ENCODE data around the gene GNS. TPM values are rescaled to one million over a fixed set of nuclear protein-coding genes. Genes with fewer than 3 reads are reported as not detected.

GNS gene
- polyA plus RNA-seq, 4 donors, result 8.3 to 584 (median 24.0) TPM

DNA sequence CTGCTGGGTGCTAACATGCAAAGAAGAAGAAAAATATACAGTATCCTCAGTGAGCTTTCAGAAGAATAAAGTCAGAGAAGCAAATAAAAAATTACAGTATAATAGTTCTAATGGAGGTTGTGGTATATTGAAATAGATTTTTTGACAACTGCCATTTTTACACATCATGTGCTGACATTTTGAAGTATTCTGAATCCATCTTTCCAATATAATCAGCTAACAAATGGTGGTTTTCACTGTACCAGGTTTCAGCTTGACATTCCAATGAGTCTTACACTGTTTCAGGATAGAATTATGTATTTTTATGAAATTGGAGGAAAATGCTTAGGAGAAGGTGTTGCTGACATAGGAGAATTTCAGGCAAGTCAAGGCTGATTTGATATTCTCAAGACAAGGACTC is 39.0 kb upstream of the GNS start:
- peaks cover 0 to 7% (median 5%) of the 10 kb centered on the region in 3 donors for H3K4me1 ChIP-seq (ENCODE audit: control insufficient read depth in 3 of 3, insufficient read depth in 2 of 3, low read depth in 1 of 3, low read length in 2 of 3)
- H3K36me3 ChIP-seq (ENCODE audit: control insufficient read depth in 3 of 3, insufficient read depth in 2 of 3, low read depth in 1 of 3, low read length in 3 of 3), result peaks cover 0 to 3% (median 0%) of the 10 kb centered on the region in 3 donors
- DNase-seq, result no peak
- no peak overlapping the region for H3K4me3 ChIP-seq (ENCODE audit: low read depth in 1 of 3, low read length in 3 of 3)
- H3K27me3 ChIP-seq (ENCODE audit: control insufficient read depth in 3 of 3, insufficient read depth in 3 of 3, low read length in 3 of 3), result no peaks in the 10 kb centered on the region
- no peak for FAIRE-seq
- H3K27ac ChIP-seq (ENCODE audit: low read depth in 1 of 3, low read length in 2 of 3), result no peak overlapping the region
- H3K9me3 ChIP-seq (ENCODE audit: control insufficient read depth in 2 of 2, insufficient read depth in 1 of 2, low read depth in 1 of 2, low read length in 1 of 2), result no peaks in the 10 kb centered on the region

DNA sequence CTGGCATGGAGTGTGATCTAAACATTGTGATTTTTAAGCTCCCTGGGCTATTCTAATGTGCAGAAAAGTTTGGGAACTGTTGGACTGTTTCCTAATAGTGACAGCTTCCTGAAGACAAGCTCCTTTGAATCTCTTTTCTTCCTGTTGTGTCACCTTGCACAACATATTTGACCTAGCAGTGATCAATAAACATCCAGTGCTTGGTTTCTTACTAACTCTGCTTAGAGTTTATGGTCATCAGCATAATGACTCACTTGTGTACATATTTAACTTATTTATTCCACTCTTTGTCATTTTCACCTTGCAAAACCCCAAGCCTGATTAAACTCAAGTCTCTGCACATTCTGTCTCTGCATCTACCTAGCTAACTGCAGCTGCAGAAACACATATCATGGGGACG is 38.0 kb upstream of the GNS start:
- Histone ChIP-seq H3K4me1 (ENCODE audit: control insufficient read depth in 3 of 3, insufficient read depth in 2 of 3, low read depth in 1 of 3, low read length in 2 of 3) (peaks cover 0 to 7% (median 5%) of the 10 kb centered on the region in 3 donors), H3K4me3 (ENCODE audit: low read depth in 1 of 3, low read length in 3 of 3) (no peak overlapping the region), H3K27ac (ENCODE audit: low read depth in 1 of 3, low read length in 2 of 3) (no peak overlapping the region), H3K36me3 (ENCODE audit: control insufficient read depth in 3 of 3, insufficient read depth in 2 of 3, low read depth in 1 of 3, low read length in 3 of 3) (peaks cover 0 to 3% (median 0%) of the 10 kb centered on the region in 3 donors), H3K27me3 (ENCODE audit: control insufficient read depth in 3 of 3, insufficient read depth in 3 of 3, low read length in 3 of 3) (no peaks in the 10 kb centered on the region), H3K9me3 (ENCODE audit: control insufficient read depth in 2 of 2, insufficient read depth in 1 of 2, low read depth in 1 of 2, low read length in 1 of 2) (no peaks in the 10 kb centered on the region)
- FAIRE-seq, result no peak
- 77 to 85% (median 82%) methylated on average over 1 of the region's 1 CpG for WGBS, 3 donors
- peak in 1 of 2 donors; percentile 50 for DNase-seq

- Histone ChIP-seq H3K27me3 (ENCODE audit: control insufficient read depth in 3 of 3, insufficient read depth in 3 of 3, low read length in 3 of 3) (no peaks in the 10 kb centered on the region), H3K9me3 (ENCODE audit: control insufficient read depth in 2 of 2, insufficient read depth in 1 of 2, low read depth in 1 of 2, low read length in 1 of 2) (peaks cover 0 to 4% of the 10 kb centered on the region in 2 donors), H3K36me3 (ENCODE audit: control insufficient read depth in 3 of 3, insufficient read depth in 2 of 3, low read depth in 1 of 3, low read length in 3 of 3) (peaks cover 0 to 6% (median 0%) of the 10 kb centered on the region in 3 donors), H3K4me1 (ENCODE audit: control insufficient read depth in 3 of 3, insufficient read depth in 2 of 3, low read depth in 1 of 3, low read length in 2 of 3) (peaks cover 0 to 7% (median 5%) of the 10 kb centered on the region in 3 donors), H3K4me3 (ENCODE audit: low read depth in 1 of 3, low read length in 3 of 3) (no peak overlapping the region), H3K27ac (ENCODE audit: low read depth in 1 of 3, low read length in 2 of 3) (peak overlapping the region in 1 of 3 donors; percentile 40)
- DNase-seq (peak; percentile 90 to 94), FAIRE-seq (peak; percentile 85)
- WGBS, 3 donors, result 50 to 57% (median 50%) methylated on average over 5 of the region's 5 CpGs
These were observed 37.1 kb upstream of the GNS start for GRCh38 chr12:64796205-64796845.

DNA sequence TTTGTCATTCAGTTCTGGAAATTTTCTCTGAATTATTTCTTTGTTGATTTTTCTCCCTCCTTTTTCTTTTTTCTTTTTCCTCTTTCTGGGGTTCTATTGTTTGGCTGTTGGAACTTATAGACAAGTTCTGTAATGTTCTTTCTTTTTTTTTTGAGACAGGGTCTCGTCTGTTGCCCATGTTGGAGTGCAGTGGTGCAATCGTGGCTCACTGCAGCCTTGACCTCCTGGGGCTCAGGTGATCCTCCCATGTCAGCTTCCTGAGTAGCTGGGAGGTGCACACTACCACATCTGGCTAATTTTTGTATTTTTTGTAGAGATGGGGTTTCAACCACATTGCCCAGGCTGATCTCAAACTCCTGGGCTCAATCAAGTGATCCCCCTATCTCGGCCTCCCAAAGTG is 35.1 kb upstream of the GNS start:
- 76 to 89% (median 80%) methylated on average over 3 of the region's 3 CpGs for WGBS, 3 donors
- Histone ChIP-seq H3K36me3 (ENCODE audit: control insufficient read depth in 3 of 3, insufficient read depth in 2 of 3, low read depth in 1 of 3, low read length in 3 of 3) (peaks cover 0 to 6% (median 0%) of the 10 kb centered on the region in 3 donors), H3K27me3 (ENCODE audit: control insufficient read depth in 3 of 3, insufficient read depth in 3 of 3, low read length in 3 of 3) (no peaks in the 10 kb centered on the region), H3K9me3 (ENCODE audit: control insufficient read depth in 2 of 2, insufficient read depth in 1 of 2, low read depth in 1 of 2, low read length in 1 of 2) (peaks cover 0 to 4% of the 10 kb centered on the region in 2 donors), H3K4me1 (ENCODE audit: control insufficient read depth in 3 of 3, insufficient read depth in 2 of 3, low read depth in 1 of 3, low read length in 2 of 3) (peaks cover 0 to 2% (median 0%) of the 10 kb centered on the region in 3 donors), H3K27ac (ENCODE audit: low read depth in 1 of 3, low read length in 2 of 3) (no peak overlapping the region), H3K4me3 (ENCODE audit: low read depth in 1 of 3, low read length in 3 of 3) (no peak overlapping the region)
- FAIRE-seq, result no peak
- DNase-seq, result no peak

DNA sequence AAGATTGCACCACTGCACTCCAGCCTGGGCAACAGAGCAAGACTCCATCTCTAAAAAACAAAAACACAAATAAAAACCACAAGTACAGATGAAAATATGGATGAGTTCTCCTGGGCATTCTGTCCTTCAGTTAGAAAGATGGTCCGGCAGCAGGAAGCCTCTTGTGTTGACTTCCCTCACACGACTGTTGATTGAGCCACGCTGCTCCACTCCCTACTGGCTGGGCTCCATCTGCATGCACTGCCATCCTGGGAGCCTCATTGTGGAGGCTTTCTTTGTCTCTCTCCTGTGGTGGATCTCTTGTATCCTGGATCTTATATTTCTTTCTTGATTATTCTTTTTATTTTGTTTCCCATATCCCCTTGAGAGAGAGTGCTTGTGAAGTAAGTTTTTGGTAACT is 34.4 kb upstream of the GNS start:
- no peak for DNase-seq

DNA sequence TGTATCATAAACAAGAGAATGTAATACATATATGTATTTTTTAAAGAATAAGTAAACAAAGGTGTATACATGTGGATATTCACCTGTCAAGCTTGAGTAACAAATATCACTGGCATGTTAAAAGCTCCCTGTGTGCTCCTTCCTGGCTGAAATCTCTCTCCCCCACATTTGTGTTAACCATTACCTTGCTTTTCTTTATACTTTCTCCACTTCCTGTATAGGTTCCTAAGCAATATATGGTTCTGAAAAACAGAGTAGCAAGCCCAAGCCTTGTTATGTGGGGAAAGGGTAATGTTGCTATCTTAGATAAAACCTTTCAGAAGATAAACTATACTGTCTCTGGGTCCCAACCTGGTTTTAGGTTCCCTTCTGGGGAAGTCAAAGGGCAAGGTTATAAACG is 32.9 kb upstream of the GNS start:
- 11 to 57% (median 26%) methylated on average over 1 of the region's 1 CpG for WGBS, 3 donors
- no peak for FAIRE-seq
- H3K27me3 ChIP-seq (ENCODE audit: control insufficient read depth in 3 of 3, insufficient read depth in 3 of 3, low read length in 3 of 3), result no peaks in the 10 kb centered on the region
- no peak overlapping the region for H3K4me3 ChIP-seq (ENCODE audit: low read depth in 1 of 3, low read length in 3 of 3)
- H3K9me3 ChIP-seq (ENCODE audit: control insufficient read depth in 2 of 2, insufficient read depth in 1 of 2, low read depth in 1 of 2, low read length in 1 of 2), result peaks cover 0 to 4% of the 10 kb centered on the region in 2 donors
- H3K27ac ChIP-seq (ENCODE audit: low read depth in 1 of 3, low read length in 2 of 3), result no peak overlapping the region
- no peaks in the 10 kb centered on the region for H3K4me1 ChIP-seq (ENCODE audit: control insufficient read depth in 3 of 3, insufficient read depth in 2 of 3, low read depth in 1 of 3, low read length in 2 of 3)
- no peak for DNase-seq
- H3K36me3 ChIP-seq (ENCODE audit: control insufficient read depth in 3 of 3, insufficient read depth in 2 of 3, low read depth in 1 of 3, low read length in 3 of 3), result peaks cover 0 to 6% (median 0%) of the 10 kb centered on the region in 3 donors

More for the DNA sequence above, 34.4 kb upstream of the GNS start:
- Histone ChIP-seq H3K4me3 (ENCODE audit: low read depth in 1 of 3, low read length in 3 of 3) (no peak overlapping the region), H3K9me3 (ENCODE audit: control insufficient read depth in 2 of 2, insufficient read depth in 1 of 2, low read depth in 1 of 2, low read length in 1 of 2) (peaks cover 0 to 4% of the 10 kb centered on the region in 2 donors), H3K4me1 (ENCODE audit: control insufficient read depth in 3 of 3, insufficient read depth in 2 of 3, low read depth in 1 of 3, low read length in 2 of 3) (no peaks in the 10 kb centered on the region), H3K27ac (ENCODE audit: low read depth in 1 of 3, low read length in 2 of 3) (no peak overlapping the region), H3K27me3 (ENCODE audit: control insufficient read depth in 3 of 3, insufficient read depth in 3 of 3, low read length in 3 of 3) (no peaks in the 10 kb centered on the region), H3K36me3 (ENCODE audit: control insufficient read depth in 3 of 3, insufficient read depth in 2 of 3, low read depth in 1 of 3, low read length in 3 of 3) (peaks cover 0 to 6% (median 0%) of the 10 kb centered on the region in 3 donors)
- 71 to 74% (median 73%) methylated on average over 3 of the region's 3 CpGs for WGBS, 3 donors
- no peak for FAIRE-seq

DNA sequence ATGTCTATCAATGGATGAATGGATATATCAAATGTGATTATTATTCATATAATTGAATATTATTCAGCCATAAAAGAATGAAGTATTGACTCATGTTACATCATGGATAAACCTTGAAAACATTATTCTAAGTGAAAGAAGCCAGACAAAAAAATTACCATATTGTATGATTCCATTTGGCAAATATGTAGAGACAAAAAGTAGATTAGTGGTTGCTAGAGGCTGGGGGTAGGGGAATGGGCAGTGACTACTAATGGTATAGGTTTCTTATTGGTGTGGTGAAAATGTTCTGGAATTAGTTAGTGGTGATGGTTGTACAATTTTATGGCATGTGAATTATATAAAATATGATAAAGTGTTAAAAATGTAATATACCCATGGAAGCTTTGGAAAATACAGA is 31.8 kb upstream of the GNS start:
- H3K4me1 ChIP-seq (ENCODE audit: control insufficient read depth in 3 of 3, insufficient read depth in 2 of 3, low read depth in 1 of 3, low read length in 2 of 3), result no peaks in the 10 kb centered on the region
- FAIRE-seq (peak; percentile 72), DNase-seq (no peak)
- H3K9me3 ChIP-seq (ENCODE audit: control insufficient read depth in 2 of 2, insufficient read depth in 1 of 2, low read depth in 1 of 2, low read length in 1 of 2), result peaks cover 0 to 4% of the 10 kb centered on the region in 2 donors
- no peak overlapping the region for H3K4me3 ChIP-seq (ENCODE audit: low read depth in 1 of 3, low read length in 3 of 3)
- H3K27me3 ChIP-seq (ENCODE audit: control insufficient read depth in 3 of 3, insufficient read depth in 3 of 3, low read length in 3 of 3), result no peaks in the 10 kb centered on the region
- H3K36me3 ChIP-seq (ENCODE audit: control insufficient read depth in 3 of 3, insufficient read depth in 2 of 3, low read depth in 1 of 3, low read length in 3 of 3), result peaks cover 0 to 12% (median 0%) of the 10 kb centered on the region in 3 donors
- no peak overlapping the region for H3K27ac ChIP-seq (ENCODE audit: low read depth in 1 of 3, low read length in 2 of 3)

- WGBS, 3 donors, result 45 to 62% (median 57%) methylated on average over 1 of the region's 1 CpG
- peaks cover 0 to 4% of the 10 kb centered on the region in 2 donors for H3K9me3 ChIP-seq (ENCODE audit: control insufficient read depth in 2 of 2, insufficient read depth in 1 of 2, low read depth in 1 of 2, low read length in 1 of 2)
- peaks cover 0 to 11% (median 0%) of the 10 kb centered on the region in 3 donors for H3K36me3 ChIP-seq (ENCODE audit: control insufficient read depth in 3 of 3, insufficient read depth in 2 of 3, low read depth in 1 of 3, low read length in 3 of 3)
- DNase-seq (no peak), FAIRE-seq (no peak)
- H3K27me3 ChIP-seq (ENCODE audit: control insufficient read depth in 3 of 3, insufficient read depth in 3 of 3, low read length in 3 of 3), result peaks cover 0 to 2% (median 0%) of the 10 kb centered on the region in 3 donors
- no peaks in the 10 kb centered on the region for H3K4me1 ChIP-seq (ENCODE audit: control insufficient read depth in 3 of 3, insufficient read depth in 2 of 3, low read depth in 1 of 3, low read length in 2 of 3)
- H3K4me3 ChIP-seq (ENCODE audit: low read depth in 1 of 3, low read length in 3 of 3), result no peak overlapping the region
- H3K27ac ChIP-seq (ENCODE audit: low read depth in 1 of 3, low read length in 2 of 3), result no peak overlapping the region
These were observed 31.0 kb upstream of the GNS start for GRCh38 chr12:64790166-64790565.

GRCh38 chr12:64785838-64786237 is 26.6 kb upstream of the GNS start:
- WGBS, 3 donors, result 92 to 95% (median 93%) methylated on average over 6 of the region's 6 CpGs
- Histone ChIP-seq H3K4me1 (ENCODE audit: control insufficient read depth in 3 of 3, insufficient read depth in 2 of 3, low read depth in 1 of 3, low read length in 2 of 3) (peaks cover 0 to 2% (median 0%) of the 10 kb centered on the region in 3 donors), H3K4me3 (ENCODE audit: low read depth in 1 of 3, low read length in 3 of 3) (no peak overlapping the region), H3K27me3 (ENCODE audit: control insufficient read depth in 3 of 3, insufficient read depth in 3 of 3, low read length in 3 of 3) (peaks cover 0 to 6% (median 5%) of the 10 kb centered on the region in 3 donors), H3K27ac (ENCODE audit: low read depth in 1 of 3, low read length in 2 of 3) (no peak overlapping the region), H3K9me3 (ENCODE audit: control insufficient read depth in 2 of 2, insufficient read depth in 1 of 2, low read depth in 1 of 2, low read length in 1 of 2) (no peaks in the 10 kb centered on the region), H3K36me3 (ENCODE audit: control insufficient read depth in 3 of 3, insufficient read depth in 2 of 3, low read depth in 1 of 3, low read length in 3 of 3) (peaks cover 0 to 5% (median 0%) of the 10 kb centered on the region in 3 donors)
- FAIRE-seq (no peak), DNase-seq (no peak)

Measured in small intestine (tissue), 7 donors.